HG02759 (cell line): ENCODE results near the gene NRXN3.

Experiments used
- ATAC-seq: cut with Tn5 transposase; IDR thresholded peaks from one replicate; pipeline ENCODE4 v1.9.1; 2021; ENCODE audit warnings: mild to moderate bottlenecking, moderate library complexity; ENCODE audit not compliant: unreplicated experiment

The NRXN3 gene

GRCh38 chr14:79304279-79304678, 1134.1 kb downstream of the NRXN3 start:
- no peak for ATAC-seq

- ATAC-seq: no peak
Observed at GRCh38 chr14:79306546-79306945, 1136.4 kb downstream of the NRXN3 start.

DNA sequence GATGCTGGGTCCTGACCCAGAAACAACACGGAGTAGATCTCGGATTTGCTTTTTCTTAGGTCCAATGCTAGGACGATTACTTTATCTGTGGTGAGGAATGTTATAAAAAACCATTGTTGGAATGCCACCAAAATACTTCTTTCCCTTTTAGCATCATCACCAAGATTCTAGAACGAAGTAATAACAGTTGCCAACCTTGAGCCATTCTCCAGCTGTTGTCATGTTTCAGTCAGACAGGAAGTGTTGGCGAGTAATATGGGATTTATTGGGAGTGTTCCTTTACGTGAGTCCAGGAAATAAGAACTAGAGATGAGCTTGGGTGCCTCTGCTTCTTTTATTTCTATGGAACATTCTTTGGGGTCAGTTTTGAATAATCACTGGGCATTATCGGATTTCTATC, 1148.2 kb downstream of the NRXN3 start:
- ATAC-seq: no peak

DNA sequence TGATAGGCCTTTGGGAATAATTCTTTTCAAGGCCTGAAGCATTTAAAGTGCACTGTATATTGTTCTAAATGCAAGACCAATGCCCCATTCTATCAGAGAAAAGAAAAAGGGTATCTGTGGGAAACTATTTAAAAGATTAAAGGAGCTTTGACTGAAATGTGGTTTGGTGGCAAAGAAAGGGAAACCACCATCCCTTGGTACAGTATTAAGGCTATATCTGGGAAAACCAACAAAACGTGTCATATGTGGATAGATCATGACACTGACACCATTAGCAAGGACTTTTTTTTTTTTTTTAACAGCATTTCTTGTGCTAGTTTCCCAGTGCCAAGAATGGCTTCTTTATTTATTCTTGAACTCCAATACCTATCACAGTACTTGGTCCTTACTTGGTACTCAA, 1150.4 kb downstream of the NRXN3 start:
- ATAC-seq: no peak

- no peak for ATAC-seq
Observed at GRCh38 chr14:79321070-79321469, 1150.9 kb downstream of the NRXN3 start.

DNA sequence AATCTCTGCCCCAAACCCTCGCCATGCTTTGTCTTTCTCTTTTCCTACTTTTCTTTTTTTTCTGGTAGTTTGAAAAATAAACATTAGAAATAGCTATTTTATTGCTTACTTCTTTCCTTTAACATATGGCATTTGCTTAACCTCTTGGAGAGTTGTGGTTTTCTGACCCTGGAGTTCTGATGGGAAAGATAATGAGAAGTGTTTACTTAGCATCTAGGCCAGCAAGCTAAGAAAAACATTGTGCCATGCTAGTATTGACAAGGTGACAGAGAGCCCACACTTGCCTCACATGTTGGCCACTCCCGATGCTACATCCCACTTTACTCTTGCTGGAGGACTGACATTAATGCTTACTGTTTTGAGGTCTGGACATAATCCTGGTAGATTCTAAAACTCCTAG, 1154.9 kb downstream of the NRXN3 start:
- ATAC-seq: no peak

DNA sequence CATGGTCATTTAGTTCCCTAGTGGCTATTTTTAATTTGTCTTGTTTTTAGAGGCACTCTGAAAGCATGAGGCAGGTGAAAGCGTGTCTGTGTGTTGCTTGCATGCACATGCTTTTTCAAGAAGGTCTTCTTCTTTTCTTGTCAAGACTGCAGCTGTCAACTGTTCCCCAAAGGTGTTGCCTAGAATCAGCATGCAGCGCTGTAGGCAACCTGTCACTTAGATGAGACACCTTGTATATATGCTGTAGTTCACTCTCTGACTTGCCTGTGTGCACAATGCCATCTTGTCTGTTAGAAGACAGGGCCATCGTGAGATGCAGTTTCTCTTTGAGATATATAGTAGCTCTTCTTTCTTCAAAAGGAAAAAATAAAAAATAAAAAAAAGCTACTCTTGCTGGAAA, 1155.4 kb downstream of the NRXN3 start:
- no peak for ATAC-seq

DNA sequence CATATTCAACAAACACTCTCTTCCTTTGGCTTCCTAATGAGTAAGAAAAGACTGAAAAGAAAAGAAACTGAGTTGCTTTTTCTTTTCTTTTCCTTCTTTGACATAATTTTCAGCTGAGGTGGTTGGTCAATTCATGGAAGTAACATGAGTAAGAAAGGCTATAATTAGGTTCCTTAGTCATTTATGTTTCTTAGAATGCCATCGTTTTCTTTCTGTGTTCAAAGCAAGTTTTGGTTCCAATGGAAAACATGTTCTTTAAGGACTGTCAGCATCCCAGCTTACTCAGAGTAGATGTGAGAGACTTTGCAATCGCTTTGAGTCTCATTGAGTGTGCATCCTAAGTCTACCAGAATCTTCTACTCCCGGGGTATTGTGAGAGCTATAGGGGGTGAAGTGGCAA, 1158.7 kb downstream of the NRXN3 start:
- ATAC-seq: no peak

- no peak for ATAC-seq
Observed at GRCh38 chr14:79331830-79332229, 1161.7 kb downstream of the NRXN3 start.

DNA sequence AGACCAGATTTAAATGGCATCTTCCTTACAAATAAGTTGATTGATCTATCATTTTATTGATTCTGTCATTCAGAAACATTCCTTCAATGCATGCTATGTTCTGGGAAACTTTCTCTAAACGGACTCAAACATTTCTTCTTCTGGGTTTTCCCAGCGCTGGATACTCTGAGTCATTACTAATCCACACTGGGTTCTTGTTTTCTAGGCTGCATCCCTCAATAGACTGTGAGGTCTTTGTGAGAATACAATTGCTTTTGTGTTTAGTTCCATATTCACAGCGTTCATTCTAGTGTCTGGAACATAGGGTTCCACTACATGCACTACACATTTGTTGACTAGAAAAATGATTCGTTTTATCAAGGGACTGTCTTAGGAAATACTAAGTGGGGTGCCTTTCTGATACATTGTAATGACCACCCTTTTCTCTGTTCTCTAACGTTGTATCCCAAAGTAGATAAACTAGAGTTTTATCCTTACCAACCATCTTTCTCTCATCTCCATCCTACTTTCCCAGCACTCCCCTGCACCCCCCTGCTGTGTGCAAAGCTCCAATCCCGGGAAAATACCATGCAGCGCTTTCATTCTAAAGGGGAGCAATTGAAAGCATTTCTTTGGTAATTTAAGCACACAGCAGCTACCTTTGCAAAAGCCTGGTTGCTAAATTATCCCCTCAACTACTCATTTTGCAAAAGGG, 1162.5 kb downstream of the NRXN3 start:
- no peak for ATAC-seq

DNA sequence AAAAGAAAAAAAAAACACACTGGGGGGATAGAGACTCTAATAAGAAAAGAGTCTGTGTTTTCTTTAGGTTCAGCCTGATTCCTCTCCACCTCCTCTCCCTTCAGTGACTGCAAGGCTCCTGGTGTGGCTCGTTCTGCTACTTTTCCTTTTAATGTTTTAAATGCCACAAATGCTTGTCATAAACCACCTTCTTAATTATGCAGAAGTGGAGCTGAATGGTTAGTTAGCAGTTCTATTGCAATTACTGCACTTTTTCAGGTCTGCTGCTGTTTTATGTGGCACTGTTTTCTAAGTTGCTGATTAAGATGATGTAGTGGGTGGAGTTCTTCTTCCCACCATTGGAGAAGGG, 1163.0 kb downstream of the NRXN3 start:
- no peak for ATAC-seq

- ATAC-seq: no peak
Observed at GRCh38 chr14:79334272-79334671, 1164.1 kb downstream of the NRXN3 start.

GRCh38 chr14:79337761-79338160, 1167.6 kb downstream of the NRXN3 start:
- no peak for ATAC-seq

- no peak for ATAC-seq
Observed at GRCh38 chr14:79342942-79343341, 1172.8 kb downstream of the NRXN3 start.

- no peak for ATAC-seq
Observed at GRCh38 chr14:79351011-79351410, 1180.8 kb downstream of the NRXN3 start.

DNA sequence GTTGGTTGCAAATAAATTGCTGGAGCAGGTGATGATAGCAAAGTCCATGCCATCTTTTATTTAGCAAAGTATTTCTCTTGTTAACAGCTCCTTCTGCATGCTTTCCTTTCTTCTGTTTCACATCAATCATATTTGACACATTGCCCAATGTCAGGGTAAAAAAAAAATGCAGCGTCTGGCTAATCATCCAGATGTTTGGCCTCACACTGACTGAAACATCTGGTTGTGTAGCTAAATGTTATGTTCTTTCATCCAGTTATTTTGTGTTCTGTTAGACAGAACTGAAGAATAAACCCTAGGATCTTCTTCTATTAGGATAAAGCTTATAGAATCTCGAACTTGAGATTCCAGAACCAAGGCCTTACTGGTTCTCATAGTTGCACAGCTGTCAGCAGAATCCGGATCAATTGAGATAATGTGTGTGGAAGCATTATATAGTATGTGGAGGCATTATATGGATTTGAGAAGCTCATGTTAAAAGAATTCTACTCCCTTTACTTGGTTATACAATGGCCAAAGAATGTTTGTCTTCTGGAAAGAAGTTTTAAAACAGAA, 1182.0 kb downstream of the NRXN3 start:
- no peak for ATAC-seq

- ATAC-seq: no peak
Observed at GRCh38 chr14:79354336-79354735, 1184.2 kb downstream of the NRXN3 start.

DNA sequence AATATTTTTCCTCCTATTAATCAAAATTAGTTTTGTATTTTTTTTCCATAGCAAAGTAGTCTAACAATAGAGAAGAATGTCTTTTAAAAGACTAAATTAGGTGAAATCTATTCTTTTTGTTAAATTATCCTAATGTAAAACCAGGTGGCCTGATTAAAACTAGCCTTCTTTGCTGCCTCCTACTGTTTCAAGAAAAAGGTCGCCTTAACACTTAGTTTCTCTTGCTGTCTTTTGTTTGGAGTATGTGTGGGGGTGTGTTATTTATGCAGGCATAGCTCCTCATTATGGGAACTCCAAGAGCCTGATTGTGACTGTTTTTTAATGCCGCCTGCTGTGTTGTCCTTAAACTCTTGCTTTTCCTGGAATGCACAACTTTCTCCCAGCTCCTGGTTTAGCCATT, 1185.9 kb downstream of the NRXN3 start:
- no peak for ATAC-seq

- ATAC-seq: no peak
Observed at GRCh38 chr14:79357307-79357706, 1187.1 kb downstream of the NRXN3 start.

DNA sequence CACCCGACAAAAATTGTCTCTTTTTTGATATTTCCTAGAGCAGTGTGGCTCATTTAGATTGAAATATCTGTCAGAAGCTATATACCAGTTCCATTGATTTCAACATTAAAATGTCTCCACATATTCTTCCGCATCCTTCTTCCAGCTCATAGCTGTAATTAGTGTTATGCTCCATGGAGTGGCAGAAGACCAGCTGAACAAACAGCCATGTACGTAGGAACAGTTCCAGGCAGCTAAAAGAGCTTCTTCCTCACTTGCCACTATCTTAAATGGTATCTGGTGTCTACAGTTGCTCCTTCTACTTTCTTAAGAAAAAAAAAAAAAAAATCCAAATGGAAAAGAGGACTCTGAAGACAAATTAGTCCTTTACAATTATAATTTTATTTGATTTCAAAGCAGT, 1193.1 kb downstream of the NRXN3 start:
- no peak for ATAC-seq

DNA sequence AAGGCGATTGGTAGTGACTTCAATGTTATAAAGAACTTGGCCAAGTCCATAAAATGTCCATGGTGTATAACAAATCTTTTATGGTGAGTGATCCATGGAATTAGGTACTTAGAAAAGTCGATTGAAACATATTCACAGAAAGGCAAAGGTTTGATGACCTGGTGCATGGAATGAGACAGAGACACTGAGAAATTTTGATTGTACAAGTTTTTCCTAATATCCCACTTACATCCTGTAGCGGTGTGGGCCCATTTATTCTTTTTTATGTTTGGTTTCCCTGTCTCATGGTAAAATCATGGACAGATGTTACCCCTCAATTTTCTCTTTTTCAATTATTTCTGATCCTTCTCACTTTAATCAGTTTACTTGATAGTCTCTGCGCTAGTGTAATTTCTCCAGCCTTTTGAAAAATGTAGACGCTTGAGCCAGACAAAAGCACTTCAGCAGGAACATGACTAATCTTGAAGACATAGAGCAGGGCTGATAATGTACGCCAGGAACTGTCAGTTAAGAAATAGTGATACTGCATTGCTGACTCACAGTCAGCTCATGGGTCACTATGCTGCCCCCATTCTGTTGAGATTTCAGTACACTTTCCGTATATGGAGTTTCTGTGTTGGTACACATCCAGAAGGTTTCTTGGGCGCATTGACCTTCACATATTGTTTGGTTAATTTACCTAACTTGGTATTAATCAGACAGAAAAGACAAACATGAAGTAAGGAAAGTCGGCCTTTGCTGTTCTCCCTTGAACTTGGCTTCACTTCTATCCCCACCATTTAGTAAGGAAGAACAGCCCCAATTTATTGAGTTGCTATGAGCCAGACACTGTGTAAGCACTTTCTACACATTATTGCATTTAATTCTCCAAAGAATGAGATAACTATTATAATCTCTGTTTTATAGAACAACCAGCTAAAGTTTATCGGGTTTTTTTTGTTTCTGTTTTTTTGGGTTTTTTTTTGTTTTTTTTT, 1199.5 kb downstream of the NRXN3 start:
- ATAC-seq: no peak

DNA sequence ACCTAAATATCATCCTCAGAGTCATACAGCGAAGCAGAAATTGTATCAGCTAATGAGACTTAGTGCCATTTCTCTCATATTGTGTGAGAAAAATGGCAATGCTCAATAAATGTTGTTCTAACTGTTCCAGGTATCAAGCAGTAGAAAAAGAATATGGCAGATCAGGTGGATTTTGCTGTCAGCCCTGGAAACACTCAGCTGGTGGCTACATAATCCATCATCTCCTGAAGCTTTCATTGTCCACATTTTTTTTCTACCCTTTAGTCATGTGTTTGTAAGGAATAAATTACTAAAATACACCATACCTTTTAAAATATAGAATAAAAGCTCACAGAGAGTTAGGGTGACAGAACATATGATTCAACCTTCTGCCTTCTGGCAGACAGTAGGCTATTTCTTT, 1200.8 kb downstream of the NRXN3 start:
- ATAC-seq: no peak
